Measurements from ENCODE around the gene UNC5A.
A peak's percentile ranks its signal among the peaks of the same experiment; 100 is the strongest.

The UNC5A gene

DNA sequence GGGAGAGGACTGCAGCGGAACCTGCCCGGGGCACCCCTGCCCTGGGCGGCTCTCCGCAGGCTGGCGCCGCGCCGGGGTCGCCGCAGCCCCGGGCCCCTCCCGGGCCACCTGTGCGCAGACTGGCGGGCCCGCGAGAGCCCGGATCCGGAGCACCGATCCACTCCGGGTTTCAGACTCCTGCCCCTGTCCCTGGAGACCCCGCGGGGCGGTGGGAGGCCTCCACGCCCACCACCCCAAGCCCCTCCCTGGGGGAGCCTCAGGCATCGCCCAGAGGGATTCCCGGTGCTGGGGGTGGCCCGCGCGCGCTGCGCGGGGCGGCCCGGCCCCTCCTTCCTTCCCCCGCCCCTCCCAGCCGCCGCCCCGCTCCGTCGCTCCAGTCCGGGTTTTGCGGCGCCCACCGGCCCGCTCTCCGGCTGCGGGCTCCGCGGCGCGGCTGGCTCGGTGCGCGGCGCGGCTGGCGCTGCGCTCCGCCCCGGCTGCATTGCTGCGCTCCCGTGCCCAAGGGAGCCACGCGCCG is at the start of gene UNC5A:
UNC5A (plus strand) TSS at position 479 of the 517 bp plus-strand sequence. CDS start 192 bp downstream, outside the sequence.
- peak; percentile 69 for DNase-seq

DNA sequence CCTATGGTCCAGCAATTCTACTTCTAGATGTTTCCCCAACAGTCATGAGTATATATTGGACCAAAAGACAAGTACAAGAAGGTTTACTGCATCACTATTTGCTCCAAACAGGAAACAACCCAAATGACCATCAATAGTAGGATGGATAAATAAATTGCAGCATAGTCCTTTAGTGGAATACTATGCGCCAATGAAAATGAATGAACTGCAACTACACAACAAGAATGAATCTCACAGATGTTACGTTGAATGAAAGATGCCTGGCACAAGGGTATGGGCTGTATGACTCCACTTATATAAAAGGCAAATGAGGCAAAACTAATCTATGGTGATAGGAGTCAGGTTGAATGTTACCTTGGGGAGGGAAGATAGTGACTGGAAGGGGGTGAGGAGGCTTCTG is 48.6 kb upstream of the UNC5A start:
- DNase-seq: no peak

GRCh38 chr5:176762489-176762888 is 47.9 kb upstream of the UNC5A start:
- DNase-seq: no peak

DNA sequence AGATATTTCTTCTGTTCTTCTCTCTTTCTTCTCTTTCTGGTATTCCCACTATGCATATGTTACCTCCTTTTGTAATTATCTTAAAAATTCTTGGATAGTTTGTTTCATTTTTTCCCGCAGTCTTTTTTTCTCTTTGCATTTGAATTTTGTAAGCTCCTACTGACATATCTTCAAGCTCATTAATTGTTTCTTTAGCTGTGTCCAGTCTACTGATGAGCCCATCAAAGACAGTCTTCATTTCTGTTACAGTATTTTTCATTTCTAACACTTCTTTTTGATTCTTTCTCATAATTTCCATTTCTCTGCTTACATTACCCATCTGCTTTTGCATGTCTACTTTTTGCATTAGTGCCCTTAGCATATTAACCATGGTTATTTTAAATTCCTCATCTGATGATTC is 44.7 kb upstream of the UNC5A start:
- DNase-seq: no peak

- DNase-seq: no peak
Observed at GRCh38 chr5:176768174-176768970, 42.0 kb upstream of the UNC5A start.

DNA sequence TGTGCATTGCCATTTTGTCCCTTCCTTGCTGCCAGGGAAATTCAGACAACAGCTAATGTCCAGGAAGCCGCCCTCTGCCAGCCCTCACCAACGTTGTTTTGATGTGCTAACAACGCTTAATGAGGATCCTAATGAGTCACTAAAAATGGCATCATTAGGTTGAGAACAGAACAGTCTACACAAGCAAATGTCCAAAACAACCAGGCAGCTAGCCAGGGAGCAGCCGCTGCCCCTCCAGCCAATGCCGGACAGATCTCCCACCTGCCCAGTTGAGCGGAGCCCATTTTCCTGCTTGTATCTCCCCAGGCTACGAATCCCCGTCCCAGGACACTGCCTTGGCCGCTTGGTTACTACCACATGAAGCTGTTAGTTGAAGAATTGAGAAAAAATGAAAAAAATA is 40.4 kb upstream of the UNC5A start:
- no peak for DNase-seq

DNA sequence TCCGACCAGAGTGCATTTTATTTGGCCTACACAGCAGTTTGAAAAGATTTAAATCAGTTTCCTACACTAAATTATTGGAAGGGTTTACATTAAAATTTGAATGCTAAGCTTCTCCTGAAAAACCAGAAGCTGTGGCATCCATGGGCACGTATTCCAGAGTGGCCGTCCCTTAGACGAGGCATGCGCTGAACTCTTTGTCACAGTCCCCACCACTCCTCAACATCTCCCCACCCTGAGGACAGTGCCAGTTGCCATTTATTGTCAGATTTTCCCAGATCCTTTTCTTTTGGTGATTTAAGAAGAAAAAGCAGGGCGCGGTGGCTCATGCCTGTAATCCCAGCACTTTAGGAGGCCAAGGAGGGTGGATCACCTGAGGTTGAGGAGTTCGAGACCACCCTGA is 39.9 kb upstream of the UNC5A start:
- no peak for DNase-seq

- DNase-seq: no peak
Observed at GRCh38 chr5:176771102-176771845, 39.1 kb upstream of the UNC5A start.

- DNase-seq: no peak
Observed at GRCh38 chr5:176772271-176773210, 37.8 kb upstream of the UNC5A start.

DNA sequence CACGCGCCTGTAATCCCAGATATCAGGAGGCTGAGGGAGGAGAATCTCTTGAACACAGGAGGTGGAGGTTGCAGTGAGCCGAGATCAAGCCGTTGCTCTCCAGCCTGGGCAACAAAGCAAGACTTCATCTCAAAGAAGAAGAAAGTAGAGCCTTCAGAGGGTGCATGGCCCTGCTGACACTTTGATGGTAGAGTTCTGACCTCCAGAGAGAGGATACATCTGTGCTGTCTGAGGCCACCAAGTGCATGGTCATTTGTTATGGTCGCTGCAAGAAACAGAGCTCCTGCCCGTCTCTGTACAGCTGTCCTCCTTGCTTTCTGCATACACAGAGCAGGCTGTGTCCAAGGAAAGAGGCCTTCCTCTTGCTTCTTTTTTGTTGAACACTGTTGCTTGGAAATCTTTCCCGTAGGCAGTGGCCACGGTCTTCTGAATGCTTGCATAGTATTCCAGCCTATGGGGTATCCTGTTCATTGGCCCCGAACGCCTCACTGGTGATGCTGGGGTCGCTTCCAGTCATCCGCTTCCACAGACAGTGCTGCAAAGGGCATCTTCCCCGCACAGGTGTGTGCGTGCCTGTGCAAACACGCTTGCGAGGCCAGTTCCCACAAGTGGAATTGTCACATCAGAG is 36.8 kb upstream of the UNC5A start:
- DNase-seq: no peak

- no peak for DNase-seq
Observed at GRCh38 chr5:176774216-176775171, 35.9 kb upstream of the UNC5A start.

- DNase-seq: no peak
Observed at GRCh38 chr5:176775409-176775808, 35.0 kb upstream of the UNC5A start.

DNA sequence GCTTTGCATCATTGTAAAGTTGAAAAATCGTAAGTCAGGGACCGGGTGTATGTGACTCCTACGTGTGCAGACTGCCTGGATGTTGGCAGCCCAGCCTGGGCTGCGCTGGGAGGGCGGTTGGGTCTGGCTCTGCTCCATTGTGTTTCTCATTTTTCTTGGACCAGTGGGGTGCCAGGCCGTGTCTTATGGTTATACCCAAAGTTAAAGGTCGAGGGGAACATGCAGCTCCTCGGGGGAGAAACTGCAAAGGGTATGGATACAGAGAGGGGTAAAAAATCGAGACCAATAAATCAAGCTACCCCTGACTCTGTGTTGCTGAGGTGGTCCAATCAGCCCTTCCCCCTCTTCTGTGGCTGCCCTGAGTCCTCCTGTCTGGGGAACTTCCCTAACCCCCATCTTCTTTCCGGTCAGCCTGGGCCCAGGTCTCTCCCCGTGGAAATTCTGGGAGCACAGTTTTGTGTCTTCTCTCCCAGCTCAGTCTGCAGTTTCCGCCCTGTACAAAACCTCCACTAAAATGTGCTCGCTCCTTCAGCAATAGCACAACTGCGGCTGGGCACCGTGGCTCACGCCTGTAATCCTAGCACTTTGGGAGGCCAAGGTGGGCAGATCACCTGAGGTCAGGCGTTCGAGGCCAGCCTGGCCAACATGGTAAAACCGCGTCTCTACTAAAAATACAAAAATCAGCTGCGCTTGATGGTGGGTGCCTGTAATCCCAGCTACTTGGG is 34.1 kb upstream of the UNC5A start:
- no peak for DNase-seq

DNA sequence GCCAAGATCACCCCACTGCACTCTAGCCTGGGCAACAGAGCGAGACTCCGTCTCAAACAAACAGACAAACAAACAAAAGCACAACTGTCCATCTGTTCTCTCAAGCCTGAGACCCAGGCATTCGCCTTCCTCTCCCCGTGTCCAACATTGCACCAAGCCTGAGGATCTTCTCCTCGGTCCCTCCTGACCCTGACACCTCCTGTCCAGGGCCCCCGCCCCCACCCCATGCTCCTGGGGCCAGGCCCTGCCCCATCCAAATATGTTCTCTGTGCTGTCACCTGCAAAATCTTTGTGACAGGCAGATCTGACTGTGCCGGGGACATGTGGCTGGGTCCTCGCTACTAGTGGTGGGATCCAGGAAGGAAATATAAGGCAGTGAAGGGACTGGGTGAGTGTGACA is 33.4 kb upstream of the UNC5A start:
- no peak for DNase-seq

GRCh38 chr5:176778921-176779465 is 31.4 kb upstream of the UNC5A start:
- no peak for DNase-seq

GRCh38 chr5:176779537-176779936 is 30.8 kb upstream of the UNC5A start:
- no peak for DNase-seq

DNA sequence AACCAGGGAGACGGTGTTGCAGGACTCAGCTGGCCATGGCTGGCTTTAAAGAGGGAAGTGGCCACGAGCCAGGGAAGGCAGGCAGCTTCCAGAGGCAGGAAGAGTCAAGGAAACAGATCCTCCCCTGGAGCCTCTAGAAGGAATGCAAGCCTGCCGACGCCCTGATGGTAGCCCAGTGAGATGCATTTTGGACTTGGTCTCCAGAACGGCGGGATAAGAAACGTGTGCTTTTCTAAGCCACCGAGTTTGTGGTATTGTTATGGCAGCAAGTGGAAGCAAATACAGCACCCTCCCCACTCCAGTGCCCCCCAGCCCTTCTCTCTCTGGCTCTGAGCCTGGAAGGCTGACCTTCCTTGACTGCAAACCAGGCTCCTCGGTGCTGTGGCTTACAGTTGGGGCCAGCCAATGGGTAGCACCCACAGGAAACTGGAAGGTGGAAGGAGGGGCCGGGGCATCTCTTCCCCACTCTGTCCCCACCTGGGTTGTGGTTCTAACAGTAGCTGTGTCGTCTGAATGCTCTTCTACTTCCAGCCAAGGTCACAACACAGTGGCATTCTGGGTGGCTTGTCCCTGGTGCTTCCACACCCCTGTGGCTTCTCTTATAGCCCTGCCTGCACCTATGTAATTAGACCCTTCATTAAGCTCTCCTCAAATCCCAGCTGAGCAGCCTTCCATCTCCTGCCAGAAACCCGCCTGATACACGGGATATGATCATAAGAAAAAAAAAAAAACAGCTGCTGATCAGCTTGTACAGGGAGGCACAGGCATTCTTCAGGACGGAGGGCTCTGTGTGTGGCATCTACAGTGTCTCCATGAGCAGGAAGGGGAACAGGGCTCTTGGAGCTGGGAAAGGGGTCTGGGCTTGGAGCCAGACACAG is 29.9 kb upstream of the UNC5A start:
- DNase-seq: peak; percentile 48

- DNase-seq: no peak
Observed at GRCh38 chr5:176781054-176781375, 29.3 kb upstream of the UNC5A start.
